Left ventricle myocardium superior (tissue), 1 donor: ENCODE results near the gene LCMT2. TPM values are rescaled to one million over a fixed set of nuclear protein-coding genes. Genes with fewer than 3 reads are reported as not detected.

Source experiments
- ATAC-seq: fragments of 200-7000 bp; cut with Tn5 transposase; one replicate; pipeline ENCODE4 v1.9.1; 2020; ENCODE audit warnings: mild to moderate bottlenecking, moderate library complexity
- DNase-seq: peaks from one replicate; pipeline ENCODE4 v3.0.0-alpha.2; 2020
- intact Hi-C: fragments of 100-400 bp; cut with micrococcal nuclease; formaldehyde crosslinking; loops from one replicate; pipeline ENCODE4 v1.11.0; 2022
- total RNA-seq: library from RNA; stranded (reverse); fragmentation: NEBNext Ultra II Directional; extraction: Animal tissue kit (Norgen Biotek cat#: 25700); gene quantifications from one replicate; pipeline ENCODE4 v1.2.1, GENCODE V29; 2021
- donor health status: DM: no; HTN: yes; CAD: no; lungs with severe emphysema.

The LCMT2 gene
- total RNA-seq, 1 donor from 2014 or later, result 4.4 TPM

DNA sequence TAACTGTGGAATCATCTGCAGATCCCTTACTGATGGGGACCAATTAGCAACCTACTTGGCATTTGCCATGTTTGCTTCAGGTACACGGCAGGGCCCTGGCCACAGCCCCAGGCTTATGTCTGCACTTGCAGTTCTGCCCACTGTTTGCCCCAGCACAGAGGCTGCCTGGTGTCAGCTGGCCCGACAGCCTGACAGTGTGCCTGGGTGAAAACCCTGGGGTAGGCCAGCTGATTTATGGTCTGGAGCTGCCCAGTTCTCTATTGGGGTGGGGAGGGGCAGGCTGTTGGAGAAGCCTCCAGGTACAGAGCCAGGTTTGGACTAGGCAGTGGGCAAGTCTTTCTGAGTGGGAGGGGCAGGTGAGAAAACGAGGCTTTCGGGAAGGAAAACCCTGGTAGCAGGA is 52.5 kb downstream of the LCMT2 start:
- intact Hi-C loops, result no loop called here
- DNase-seq (no peak), ATAC-seq (no peak)

- ATAC-seq, result no peak
- intact Hi-C loops, result no loop called here
- no peak for DNase-seq
Measured at GRCh38 chr15:43277231-43277823, 53.0 kb downstream of the LCMT2 start.

DNA sequence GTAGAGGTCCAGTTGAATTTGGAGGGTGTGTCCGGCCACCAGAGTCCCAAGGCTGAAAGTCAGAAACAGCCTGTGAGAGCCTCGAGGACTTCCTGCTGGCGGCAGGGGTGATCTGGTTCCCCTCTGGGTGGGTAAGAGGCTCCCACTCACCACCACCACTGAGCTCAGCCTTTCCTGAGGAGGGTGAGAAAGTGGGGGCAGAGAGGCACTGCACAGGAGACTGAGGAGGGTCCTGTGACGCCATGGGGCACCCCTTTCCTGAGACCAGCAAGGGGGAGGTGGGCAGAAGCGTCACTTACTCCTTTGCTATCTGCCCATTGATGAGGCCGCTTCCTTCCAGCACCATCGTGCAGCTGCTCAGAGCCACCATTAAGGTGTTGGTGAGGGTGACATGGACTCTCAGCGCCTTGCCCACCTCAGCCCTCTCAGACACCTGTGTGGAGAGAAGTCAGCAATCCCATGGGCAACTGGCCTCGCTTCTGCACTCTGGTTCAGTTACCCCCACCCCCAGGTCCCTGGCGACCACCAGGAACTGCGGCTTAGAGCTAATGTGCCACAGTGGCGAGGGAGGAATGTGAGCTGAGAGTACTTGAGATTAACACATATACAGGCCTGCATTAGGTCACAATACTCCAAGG is 53.7 kb downstream of the LCMT2 start:
- ATAC-seq, result no peak
- DNase-seq, result no peak
- intact Hi-C loops, result no loop called here

GRCh38 chr15:43275740-43276562 is 54.4 kb downstream of the LCMT2 start:
- ATAC-seq, result no peak
- intact Hi-C loops, result no loop called here
- no peak for DNase-seq

DNA sequence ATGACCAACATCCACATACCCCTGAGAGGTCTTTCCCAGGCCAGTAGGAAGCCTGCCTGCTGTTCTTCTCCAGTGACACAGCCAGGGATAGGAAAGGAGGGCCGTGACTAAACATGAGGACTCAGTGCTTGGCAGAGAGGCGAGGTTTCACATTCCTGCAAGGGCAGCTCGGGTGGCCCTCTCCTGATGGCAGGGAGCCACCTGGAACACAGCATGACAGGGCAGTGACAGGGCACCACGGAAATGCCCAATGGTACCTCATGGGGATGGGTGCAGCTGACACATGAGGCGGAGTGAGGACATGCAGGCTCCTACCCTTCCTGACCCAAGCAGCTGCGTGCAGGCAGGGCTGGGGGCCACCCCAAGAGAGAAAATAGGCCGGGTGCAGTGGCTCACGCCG is 56.2 kb downstream of the LCMT2 start:
- peak; percentile 99 for ATAC-seq
- intact Hi-C loops, result no loop called here
- DNase-seq, result peak; percentile 88

Other genes starting within 250 kb of the LCMT2 start
- gene UBR1, start 224.5 kb downstream of the LCMT2 start, total RNA-seq, result 21.3 TPM
- 11.6 TPM for gene TMEM62, start 197.0 kb downstream of the LCMT2 start, total RNA-seq
- 56.6 TPM for gene CCNDBP1, start 145.2 kb downstream of the LCMT2 start, total RNA-seq
- 0.15 TPM for gene EPB42, start 109.6 kb downstream of the LCMT2 start, total RNA-seq
- not detected for gene TGM5, start 63.6 kb downstream of the LCMT2 start, total RNA-seq
- not detected for gene TGM7, start 28.3 kb downstream of the LCMT2 start, total RNA-seq
- 11.6 TPM for gene ZSCAN29, start 40.5 kb upstream of the LCMT2 start, total RNA-seq
- 13.0 TPM for gene TUBGCP4, start 40.5 kb upstream of the LCMT2 start, total RNA-seq
- 25.3 TPM for gene TP53BP1, start 162.6 kb upstream of the LCMT2 start, total RNA-seq
- gene MAP1A, start 187.0 kb upstream of the LCMT2 start, total RNA-seq, result 13.0 TPM